Measurements from ENCODE around the gene HOXD13.

The HOXD13 gene

DNA sequence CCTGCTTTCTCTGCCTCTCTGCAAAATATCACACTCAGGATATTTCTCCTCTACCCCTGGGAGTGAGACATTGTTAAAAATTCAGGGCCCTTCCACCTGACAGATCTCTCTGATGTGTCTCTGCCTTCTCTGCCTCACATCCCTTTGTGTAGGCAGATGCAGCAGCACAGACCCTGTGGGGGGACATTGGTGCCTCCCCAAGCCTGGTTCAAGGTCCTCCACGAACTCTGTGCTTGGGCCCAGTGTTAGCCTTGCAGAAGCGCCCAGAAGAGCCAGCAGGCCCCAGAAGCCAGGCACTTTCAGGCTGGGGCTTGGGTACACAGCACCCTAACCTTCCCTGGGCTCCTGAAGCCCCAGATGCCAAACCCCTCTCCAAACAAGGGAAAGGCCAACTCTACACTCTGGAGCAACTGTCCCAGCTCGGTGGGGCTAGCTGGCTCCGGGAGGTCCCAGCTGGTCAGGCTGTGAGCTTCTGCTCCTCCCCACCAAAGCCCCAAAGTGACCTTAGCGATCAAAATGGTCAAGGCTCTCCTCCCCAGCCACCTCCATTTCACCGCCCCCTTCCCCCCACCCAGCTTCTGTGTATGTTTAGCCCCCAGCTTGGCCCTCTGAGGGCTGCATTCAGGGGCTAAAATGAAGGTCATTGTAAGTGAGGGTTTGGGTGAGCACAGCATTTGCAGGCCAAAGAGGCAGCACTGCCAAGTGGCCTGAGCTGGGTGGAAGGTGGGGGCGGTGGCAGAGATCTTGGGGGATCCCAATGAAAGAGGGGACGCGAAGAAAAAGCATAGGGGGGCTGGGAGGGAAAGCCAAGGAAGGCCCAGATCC lies 32.6 kb downstream of the HOXD13 start:
- Histone ChIP-seq H4K20me1 (ENCODE audit: low read depth, low read length) (no peaks in the 10 kb centered on the region), H3K79me2 (ENCODE audit: insufficient read depth, low read length) (no peaks in the 10 kb centered on the region), H3K4me2 (ENCODE audit: low read depth, low read length, poor library complexity, severe bottlenecking) (no peak overlapping the region), H3K9me2 (replicated peaks; ENCODE audit: insufficient read depth, low read length) (no peaks in the 10 kb centered on the region), H3K27me3 (ENCODE audit: low read length) (no peaks in the 10 kb centered on the region), H3K9ac (ENCODE audit: low read length) (no peak overlapping the region), H3F3A (ENCODE audit: insufficient read depth) (no peaks in the 10 kb centered on the region), H2AFZ (ENCODE audit: low read depth, low read length, severe bottlenecking) (no peak overlapping the region), H3K9me3 (ENCODE audit: insufficient read depth, low read length) (no peaks in the 10 kb centered on the region), H3K36me3 (ENCODE audit: low read length) (no peaks in the 10 kb centered on the region), H3K27ac (ENCODE audit: low read depth, low read length) (no peak overlapping the region), H3K4me3 (ENCODE audit: insufficient read depth, low read length, poor library complexity, severe bottlenecking) (no peak overlapping the region)
- TF ChIP-seq CTCF (IDR thresholded peaks at IDR 0.05; ENCODE audit: insufficient read depth, low read length, poor library complexity, severe bottlenecking), result no peak
- no peak for TF ChIP-seq EZH2phosphoT487 (conservative IDR thresholded peaks at IDR 0.05; ENCODE audit: low read length)

GRCh38 chr2:176125772-176126054 lies 33.2 kb downstream of the HOXD13 start:
- no peaks in the 10 kb centered on the region for H3K36me3 ChIP-seq (ENCODE audit: low read length)
- no peak overlapping the region for H3K4me3 ChIP-seq (ENCODE audit: insufficient read depth, low read length, poor library complexity, severe bottlenecking)
- H3K79me2 ChIP-seq (ENCODE audit: insufficient read depth, low read length), result no peaks in the 10 kb centered on the region
- no peaks in the 10 kb centered on the region for H3K9me3 ChIP-seq (ENCODE audit: insufficient read depth, low read length)
- H4K20me1 ChIP-seq (ENCODE audit: low read depth, low read length), result no peaks in the 10 kb centered on the region
- no peak overlapping the region for H3K27ac ChIP-seq (ENCODE audit: low read depth, low read length)
- no peak overlapping the region for H3K4me2 ChIP-seq (ENCODE audit: low read depth, low read length, poor library complexity, severe bottlenecking)
- no peaks in the 10 kb centered on the region for H3K9me2 ChIP-seq (replicated peaks; ENCODE audit: insufficient read depth, low read length)
- H3K27me3 ChIP-seq (ENCODE audit: low read length), result no peaks in the 10 kb centered on the region
- H3K9ac ChIP-seq (ENCODE audit: low read length), result no peak overlapping the region
- H3F3A ChIP-seq (ENCODE audit: insufficient read depth), result no peaks in the 10 kb centered on the region
- no peak overlapping the region for H2AFZ ChIP-seq (ENCODE audit: low read depth, low read length, severe bottlenecking)
- no peak for TF ChIP-seq CTCF (IDR thresholded peaks at IDR 0.05; ENCODE audit: insufficient read depth, low read length, poor library complexity, severe bottlenecking)
- no peak for TF ChIP-seq EZH2phosphoT487 (conservative IDR thresholded peaks at IDR 0.05; ENCODE audit: low read length)

DNA sequence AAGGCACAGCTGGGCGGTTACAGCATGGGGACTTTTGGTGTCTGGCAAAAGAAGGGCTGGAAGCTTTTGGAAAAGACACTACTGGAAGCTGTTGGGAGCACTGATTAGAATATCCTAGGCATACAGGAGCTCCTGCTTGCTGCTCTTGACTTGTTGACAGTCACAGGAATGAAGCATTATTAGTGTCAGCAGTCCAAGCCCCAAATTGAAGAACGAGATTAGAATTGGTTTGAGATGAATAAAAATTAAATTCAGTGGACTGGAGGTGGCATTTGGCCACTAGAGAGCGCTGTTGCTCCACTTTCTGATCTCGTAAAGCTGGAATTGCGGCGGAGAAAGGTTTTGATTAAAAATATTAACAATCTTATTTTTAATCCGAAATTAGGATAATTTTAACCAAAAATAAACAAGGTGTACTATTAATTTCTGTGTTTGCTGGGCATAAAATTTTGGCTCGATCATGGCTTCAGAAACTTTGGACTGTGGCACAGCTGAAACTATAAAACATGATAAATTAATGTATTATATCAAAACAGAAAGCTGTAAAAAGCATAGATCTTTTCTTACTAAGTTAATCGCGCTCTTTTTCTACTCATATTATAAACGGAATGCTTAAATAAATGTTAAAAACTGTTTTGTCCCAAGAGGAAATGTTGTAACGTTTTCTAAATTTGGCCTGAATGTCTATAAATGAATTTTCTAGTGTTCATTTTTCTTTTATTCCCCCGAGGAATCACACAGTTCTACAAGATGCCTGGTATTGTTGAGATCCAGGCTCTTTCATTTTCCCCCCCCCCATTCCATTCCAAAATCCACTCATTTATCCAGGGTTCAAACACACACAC lies 34.6 kb downstream of the HOXD13 start:
- H3K4me2 ChIP-seq (ENCODE audit: low read depth, low read length, poor library complexity, severe bottlenecking), result no peak overlapping the region
- TF ChIP-seq EZH2phosphoT487 (conservative IDR thresholded peaks at IDR 0.05; ENCODE audit: low read length), result no peak
- peak; percentile 20 for TF ChIP-seq CTCF (IDR thresholded peaks at IDR 0.05; ENCODE audit: insufficient read depth, low read length, poor library complexity, severe bottlenecking)

More for the DNA sequence above, 34.6 kb downstream of the HOXD13 start:
- Histone ChIP-seq H3F3A (ENCODE audit: insufficient read depth) (no peaks in the 10 kb centered on the region), H3K9me3 (ENCODE audit: insufficient read depth, low read length) (no peaks in the 10 kb centered on the region), H3K36me3 (ENCODE audit: low read length) (no peaks in the 10 kb centered on the region), H3K4me3 (ENCODE audit: insufficient read depth, low read length, poor library complexity, severe bottlenecking) (no peak overlapping the region), H3K9ac (ENCODE audit: low read length) (no peak overlapping the region), H3K27me3 (ENCODE audit: low read length) (no peaks in the 10 kb centered on the region), H2AFZ (ENCODE audit: low read depth, low read length, severe bottlenecking) (no peak overlapping the region), H3K9me2 (replicated peaks; ENCODE audit: insufficient read depth, low read length) (no peaks in the 10 kb centered on the region), H3K27ac (ENCODE audit: low read depth, low read length) (no peak overlapping the region), H4K20me1 (ENCODE audit: low read depth, low read length) (no peaks in the 10 kb centered on the region), H3K79me2 (ENCODE audit: insufficient read depth, low read length) (no peaks in the 10 kb centered on the region)
